RCC 7860 (cell line): Measurements from ENCODE around the gene PCDH12.

Experiments used
- DNase-seq: peaks from one replicate; pipeline ENCODE4 v3.0.0-alpha.2; 2015; ENCODE audit warnings: low spot score
- FAIRE-seq: peaks from 2 replicates; lab custom pipeline; 2012; peaks lifted over from hg19 to GRCh38; lab: Jason Lieb, UNC

The PCDH12 gene

GRCh38 chr5:141913560-141914198, 44.3 kb downstream of the PCDH12 start:
- DNase-seq, result no peak
- no peak for FAIRE-seq

GRCh38 chr5:141910271-141910673, 47.7 kb downstream of the PCDH12 start:
- DNase-seq, result no peak
- no peak for FAIRE-seq

- FAIRE-seq (no peak), DNase-seq (no peak)
These were observed 48.8 kb downstream of the PCDH12 start for GRCh38 chr5:141909212-141909611.

GRCh38 chr5:141908796-141909195, 49.2 kb downstream of the PCDH12 start:
- FAIRE-seq (no peak), DNase-seq (no peak)

GRCh38 chr5:141906972-141907371, 51.0 kb downstream of the PCDH12 start:
- DNase-seq, result no peak
- no peak for FAIRE-seq

GRCh38 chr5:141906517-141906916, 51.5 kb downstream of the PCDH12 start:
- FAIRE-seq (no peak), DNase-seq (no peak)

GRCh38 chr5:141904551-141904950, 53.5 kb downstream of the PCDH12 start:
- no peak for FAIRE-seq
- DNase-seq, result no peak

GRCh38 chr5:141903261-141903660, 54.7 kb downstream of the PCDH12 start:
- no peak for DNase-seq
- no peak for FAIRE-seq

GRCh38 chr5:141902015-141902814, 55.8 kb downstream of the PCDH12 start:
- no peak for DNase-seq

GRCh38 chr5:141898448-141899049, 59.5 kb downstream of the PCDH12 start:
- DNase-seq, result no peak
- FAIRE-seq, result no peak

More at GRCh38 chr5:141902015-141902814, 55.8 kb downstream of the PCDH12 start:
- FAIRE-seq, result no peak

- DNase-seq, result no peak
- no peak for FAIRE-seq
These were observed 60.6 kb downstream of the PCDH12 start for GRCh38 chr5:141897425-141897824.
